Smooth muscle cell (in vitro differentiated cells): ENCODE results near the gene OR13C4. TPM values are rescaled to one million over a fixed set of nuclear protein-coding genes. Genes with fewer than 3 reads are reported as not detected.

ENCODE experiments used
- DNase-seq: peaks from one replicate; lab custom pipeline; 2025; ENCODE audit not compliant: unreplicated experiment; lab: John Stamatoyannopoulos, UW
- H2AFZ ChIP-seq: fragments of 200-600 bp; sonication (generic); 2 replicates; pipeline ENCODE4 v1.6.0; 2016; ENCODE audit warnings: antibody characterized with exemption, low read depth, mild to moderate bottlenecking
- H3F3A ChIP-seq: fragments of 200-600 bp; sonication (generic); 2 replicates; pipeline ENCODE4 v1.6.0; 2017; ENCODE audit warnings: antibody characterized with exemption, low read depth
- H3K27ac ChIP-seq: fragments of 200-600 bp; sonication (generic); 2 replicates; pipeline ENCODE4 v1.5.1; 2016; ENCODE audit warnings: low read depth, mild to moderate bottlenecking
- H3K27me3 ChIP-seq: fragments of 200-600 bp; sonication (generic); 2 replicates; pipeline ENCODE4 v1.6.1; 2016; ENCODE audit warnings: low read depth, mild to moderate bottlenecking
- H3K36me3 ChIP-seq: fragments of 200-600 bp; sonication (generic); 2 replicates; pipeline ENCODE4 v1.5.1; 2016; ENCODE audit warnings: low read depth
- H3K4me1 ChIP-seq: fragments of 200-600 bp; sonication (generic); 2 replicates; pipeline ENCODE4 v1.5.1; 2016; ENCODE audit warnings: low read depth
- H3K4me2 ChIP-seq: fragments of 200-600 bp; sonication (generic); 2 replicates; pipeline ENCODE4 v1.6.0; 2016; ENCODE audit warnings: mild to moderate bottlenecking
- H3K4me3 ChIP-seq: fragments of 200-600 bp; sonication (generic); 2 replicates; pipeline ENCODE4 v1.5.1; 2016; ENCODE audit warnings: mild to moderate bottlenecking
- H3K79me2 ChIP-seq: fragments of 200-600 bp; sonication (generic); 2 replicates; pipeline ENCODE4 v1.6.0; 2016; ENCODE audit warnings: low read depth, mild to moderate bottlenecking
- H3K9ac ChIP-seq: fragments of 200-600 bp; sonication (generic); 2 replicates; pipeline ENCODE4 v1.6.0; 2016; ENCODE audit warnings: low read depth
- H3K9me3 ChIP-seq: fragments of 200-600 bp; sonication (generic); replicated peaks from 2 replicates; pipeline ENCODE4 v1.5.1; 2016; ENCODE audit warnings: low read depth
- H4K20me1 ChIP-seq: fragments of 200-600 bp; sonication (generic); 2 replicates; pipeline ENCODE4 v1.6.0; 2016; ENCODE audit warnings: low read depth
- CTCF ChIP-seq: fragments of 200-600 bp; sonication (generic); IDR thresholded peaks from 2 replicates; pipeline ENCODE4 v1.5.1; 2017; ENCODE audit warnings: borderline replicate concordance, mild to moderate bottlenecking, antibody characterized with exemption; ENCODE audit not compliant: insufficient read depth, poor library complexity, severe bottlenecking
- WGBS: methylation state at CpG from one replicate; pipeline ENCODE4 v1.1.7; 2016; ENCODE audit warnings: low lambda C conversion rate; 5-methylcytosine and 5-hydroxymethylcytosine counted together
- polyA plus RNA-seq: library from polyadenylated mRNA; unstranded; fragments of >200 nt; fragmentation: Nextera tagmentation; extraction: Ambion mirVana; gene quantifications from 2 replicates; pipeline ENCODE4 v1.2.1, GENCODE V29; 2016
- total RNA-seq: library from RNA; depleted of rRNA; stranded (reverse); fragments of >200 nt; gene quantifications from 2 replicates; pipeline ENCODE4 v1.2.3, GENCODE V29; 2014

Gene OR13C4
- total and polyA plus RNA-seq, 2 experiments from 2014 or later = not detected

- H3K4me2 ChIP-seq = no peak overlapping the region
- H3K9ac ChIP-seq = no peak overlapping the region
- 38% methylated on average over 1 of the region's 1 CpG for WGBS
- no peak overlapping the region for H2AFZ ChIP-seq
- H3K4me1 ChIP-seq = peaks cover 4% of the 10 kb centered on the region
- H3K9me3 ChIP-seq = no peaks in the 10 kb centered on the region
- no peak for DNase-seq
- H4K20me1 ChIP-seq = no peaks in the 10 kb centered on the region
- no peak overlapping the region for H3K27ac ChIP-seq
- no peak for TF ChIP-seq CTCF
- H3K27me3 ChIP-seq = no peaks in the 10 kb centered on the region
- no peaks in the 10 kb centered on the region for H3K79me2 ChIP-seq
- no peaks in the 10 kb centered on the region for H3F3A ChIP-seq
- no peak overlapping the region for H3K4me3 ChIP-seq
- H3K36me3 ChIP-seq = no peaks in the 10 kb centered on the region
Observed at GRCh38 chr9:104564358-104564757, 37.3 kb upstream of the OR13C4 start.

GRCh38 chr9:104556830-104557634 lies 30.0 kb upstream of the OR13C4 start:
- H2AFZ ChIP-seq = no peak overlapping the region

GRCh38 chr9:104555521-104555920 lies 28.5 kb upstream of the OR13C4 start:
- no peaks in the 10 kb centered on the region for H3K79me2 ChIP-seq
- H3K4me2 ChIP-seq = no peak overlapping the region
- H3K4me3 ChIP-seq = no peak overlapping the region
- H3K27ac ChIP-seq = no peak overlapping the region
- no peaks in the 10 kb centered on the region for H3F3A ChIP-seq
- WGBS = 100% methylated on average over 1 of the region's 1 CpG
- H3K36me3 ChIP-seq = no peaks in the 10 kb centered on the region
- H3K9me3 ChIP-seq = no peaks in the 10 kb centered on the region
- no peaks in the 10 kb centered on the region for H3K4me1 ChIP-seq
- no peaks in the 10 kb centered on the region for H3K27me3 ChIP-seq
- no peak for TF ChIP-seq CTCF
- H2AFZ ChIP-seq = no peak overlapping the region
- no peak overlapping the region for H3K9ac ChIP-seq
- no peaks in the 10 kb centered on the region for H4K20me1 ChIP-seq
- DNase-seq = no peak

More at GRCh38 chr9:104556830-104557634, 30.0 kb upstream of the OR13C4 start:
- H3K9ac ChIP-seq = no peak overlapping the region
- no peak for TF ChIP-seq CTCF
- H3K27me3 ChIP-seq = no peaks in the 10 kb centered on the region
- no peaks in the 10 kb centered on the region for H3F3A ChIP-seq
- H3K27ac ChIP-seq = no peak overlapping the region
- DNase-seq = no peak
- 80% methylated on average over 8 of the region's 8 CpGs for WGBS
- H3K36me3 ChIP-seq = no peaks in the 10 kb centered on the region
- no peak overlapping the region for H3K4me3 ChIP-seq
- no peaks in the 10 kb centered on the region for H3K4me1 ChIP-seq
- no peaks in the 10 kb centered on the region for H3K79me2 ChIP-seq
- H3K4me2 ChIP-seq = no peak overlapping the region
- H3K9me3 ChIP-seq = no peaks in the 10 kb centered on the region
- H4K20me1 ChIP-seq = no peaks in the 10 kb centered on the region

- H4K20me1 ChIP-seq = no peaks in the 10 kb centered on the region
- H3K4me3 ChIP-seq = no peak overlapping the region
- WGBS = 37% methylated on average over 1 of the region's 1 CpG
- H3K9ac ChIP-seq = no peak overlapping the region
- no peak for TF ChIP-seq CTCF
- H3K27me3 ChIP-seq = no peaks in the 10 kb centered on the region
- DNase-seq = no peak
- H3K9me3 ChIP-seq = no peaks in the 10 kb centered on the region
- no peaks in the 10 kb centered on the region for H3F3A ChIP-seq
- H3K4me2 ChIP-seq = no peak overlapping the region
- no peaks in the 10 kb centered on the region for H3K79me2 ChIP-seq
- H3K36me3 ChIP-seq = no peaks in the 10 kb centered on the region
- no peak overlapping the region for H2AFZ ChIP-seq
- H3K27ac ChIP-seq = no peak overlapping the region
- no peaks in the 10 kb centered on the region for H3K4me1 ChIP-seq
Observed at GRCh38 chr9:104553261-104553660, 26.3 kb upstream of the OR13C4 start.
